Caco-2 (cell line): ENCODE data around the gene TJAP1. TPM values are rescaled to one million over a fixed set of nuclear protein-coding genes. Genes with fewer than 3 reads are reported as not detected.

ENCODE experiments used
- BruUV-seq: library from RNA; stranded (reverse); fragments of 400-500 nt; replicated peaks from 2 replicates; lab custom pipeline; 2021; lab: Mats Ljungman, UMichigan
- CTCF ChIA-PET: fragments of 300-600 bp; sonication (Branson Sonifier 250); formaldehyde crosslinking; loops from one replicate; lab custom pipeline; 2022; ENCODE audit warnings: antibody characterized with exemption; lab: Charles Lee
- POLR2A ChIA-PET: fragments of 300-600 bp; sonication (Branson Sonifier 250); formaldehyde crosslinking; loops from one replicate; lab custom pipeline; 2022; ENCODE audit warnings: antibody characterized with exemption; lab: Charles Lee
- DNase-seq, 2 experiments: peaks; one replicate each; pipeline versions ENCODE4 v3.0.0 to v3.0.0-alpha.2; 2020 to 2022
- H3K27me3 ChIP-seq: replicated peaks from 2 replicates; pipeline ENCODE4 v1.6.0; 2011; ENCODE audit warnings: low read length; ENCODE audit not compliant: control insufficient read depth, insufficient read depth
- H3K36me3 ChIP-seq: 2 replicates; pipeline ENCODE4 v1.5.1; 2011; ENCODE audit warnings: low read length; ENCODE audit not compliant: control insufficient read depth, insufficient read depth
- H3K4me1 ChIP-seq: fragments of 250-450 bp; sonication (Bioruptor Pico); 2 replicates; pipeline ENCODE4 v1.5.1; 2020; ENCODE audit warnings: mild to moderate bottlenecking
- H3K4me3 ChIP-seq: 2 replicates; pipeline ENCODE4 v1.5.1; 2011; ENCODE audit warnings: low read depth, mild to moderate bottlenecking, control low read depth, low read length
- H3K9me3 ChIP-seq: fragments of 250-450 bp; sonication (Bioruptor Pico); 2 replicates; pipeline ENCODE4 v1.5.1; 2020; ENCODE audit warnings: mild to moderate bottlenecking, moderate library complexity
- H3K27ac Mint-ChIP-seq: one replicate; pipeline ENCODE4 v1.8.0; 2022; ENCODE audit warnings: mixed read lengths; ENCODE audit not compliant: unreplicated experiment
- H3K27me3 Mint-ChIP-seq: one replicate; pipeline ENCODE4 v1.8.0; 2022; ENCODE audit warnings: mixed read lengths; ENCODE audit not compliant: insufficient read depth, unreplicated experiment
- H3K36me3 Mint-ChIP-seq: one replicate; pipeline ENCODE4 v1.8.0; 2022; ENCODE audit warnings: mild to moderate bottlenecking, mixed read lengths; ENCODE audit not compliant: insufficient read depth, unreplicated experiment
- H3K4me1 Mint-ChIP-seq: one replicate; pipeline ENCODE4 v1.8.0; 2022; ENCODE audit warnings: low read depth, mixed read lengths; ENCODE audit not compliant: unreplicated experiment
- H3K4me3 Mint-ChIP-seq: one replicate; pipeline ENCODE4 v1.8.0; 2022; ENCODE audit warnings: mild to moderate bottlenecking, moderate library complexity, mixed read lengths; ENCODE audit not compliant: unreplicated experiment
- H3K9me3 Mint-ChIP-seq: one replicate; pipeline ENCODE4 v1.8.0; 2022; ENCODE audit warnings: mixed read lengths; ENCODE audit not compliant: unreplicated experiment
- CTCF ChIP-seq, 2 experiments: fragments of 200-600 bp in 1 of 2; IDR thresholded peaks; 1 replicate in 1 of 2; 2 replicates in 1 of 2; pipeline versions ENCODE4 v1.5.1 to v1.8.0; 2011 to 2022; ENCODE audit warnings: antibody characterized with exemption in 1 of 2, control low read depth in 1 of 2, inconsistent platforms in 1 of 2, low read depth in 1 of 2, low read length in 1 of 2, mild to moderate bottlenecking in 1 of 2, moderate library complexity in 1 of 2; ENCODE audit not compliant: insufficient read depth in 1 of 2, severe bottlenecking in 1 of 2, unreplicated experiment in 1 of 2
- intact Hi-C: fragments of 100-400 bp; cut with micrococcal nuclease; formaldehyde crosslinking; loops from one replicate; pipeline ENCODE4 v1.10.0; 2022; ENCODE audit not compliant: unreplicated experiment
- total RNA-seq: library from RNA; stranded (reverse); gene quantifications from 2 replicates; pipeline ENCODE4 v1.2.3, GENCODE V29; 2022

TJAP1 gene
- total RNA-seq, 1 experiment from 2014 or later, result 34.0 TPM

GRCh38 chr6:43468240-43468639 lies 9.1 kb upstream of the TJAP1 start:
- no peaks in the 10 kb centered on the region for H3K9me3 Mint-ChIP-seq
- intact Hi-C loops, result no loop called here
- no peak overlapping the region for H3K4me3 ChIP-seq
- BruUV-seq, result no TSS peak
- H3K27ac Mint-ChIP-seq, result no peak overlapping the region
- H3K36me3 Mint-ChIP-seq, result no peaks in the 10 kb centered on the region
- TF ChIP-seq CTCF (IDR thresholded peaks at IDR 0.05; ENCODE audit: insufficient read depth in 1 of 2, low read depth in 1 of 2, low read length in 1 of 2, severe bottlenecking in 1 of 2, unreplicated experiment in 1 of 2), result no peak
- H3K9me3 ChIP-seq, result no peaks in the 10 kb centered on the region
- H3K27me3 ChIP-seq, result no peaks in the 10 kb centered on the region
- H3K36me3 ChIP-seq, result no peaks in the 10 kb centered on the region
- H3K4me1 ChIP-seq, result no peaks in the 10 kb centered on the region
- no peak overlapping the region for H3K4me3 Mint-ChIP-seq
- H3K27me3 Mint-ChIP-seq, result peaks cover under 1% of the 10 kb centered on the region
- ChIA-PET POLR2A (no interaction called here), CTCF (no interaction called here)
- DNase-seq, result no peak
- H3K4me1 Mint-ChIP-seq, result no peaks in the 10 kb centered on the region

GRCh38 chr6:43468748-43469681 lies 8.4 kb upstream of the TJAP1 start:
- Mint-ChIP-seq H3K27me3 (no peaks in the 10 kb centered on the region), H3K27ac (no peak overlapping the region), H3K9me3 (no peaks in the 10 kb centered on the region), H3K4me3 (no peak overlapping the region), H3K4me1 (no peaks in the 10 kb centered on the region), H3K36me3 (no peaks in the 10 kb centered on the region)
- Histone ChIP-seq H3K9me3 (no peaks in the 10 kb centered on the region), H3K4me3 (no peak overlapping the region), H3K36me3 (no peaks in the 10 kb centered on the region), H3K27me3 (no peaks in the 10 kb centered on the region), H3K4me1 (no peaks in the 10 kb centered on the region)
- CTCF ChIA-PET, result no interaction called here
- intact Hi-C loops, result no loop called here
- POLR2A ChIA-PET, result no interaction called here
- DNase-seq, result no peak
- TF ChIP-seq CTCF (IDR thresholded peaks at IDR 0.05; ENCODE audit: insufficient read depth in 1 of 2, low read depth in 1 of 2, low read length in 1 of 2, severe bottlenecking in 1 of 2, unreplicated experiment in 1 of 2), result no peak
- no TSS peak for BruUV-seq

- intact Hi-C loops, result no loop called here
Measured at GRCh38 chr6:43469947-43470346, 7.4 kb upstream of the TJAP1 start.

More at GRCh38 chr6:43469947-43470346, 7.4 kb upstream of the TJAP1 start:
- Histone ChIP-seq H3K36me3 (no peaks in the 10 kb centered on the region), H3K9me3 (no peaks in the 10 kb centered on the region), H3K27me3 (no peaks in the 10 kb centered on the region), H3K4me3 (no peak overlapping the region), H3K4me1 (no peaks in the 10 kb centered on the region)
- ChIA-PET POLR2A (interaction anchor here (0.7 kb wide), 1 partner anchor 27 kb away, joined by 4 read pairs; no protein-coding TSS in a partner anchor), CTCF (interaction anchor here (0.7 kb wide), 1 partner anchor 101 kb away, joined by 6 read pairs; the partner anchor contains the start of gene ZNF318)
- no peaks in the 10 kb centered on the region for H3K27me3 Mint-ChIP-seq
- no peak for DNase-seq
- BruUV-seq, result no TSS peak
- no peak for TF ChIP-seq CTCF (IDR thresholded peaks at IDR 0.05; ENCODE audit: insufficient read depth in 1 of 2, low read depth in 1 of 2, low read length in 1 of 2, severe bottlenecking in 1 of 2, unreplicated experiment in 1 of 2)
- H3K4me3 Mint-ChIP-seq, result no peak overlapping the region
- no peak overlapping the region for H3K27ac Mint-ChIP-seq
- no peaks in the 10 kb centered on the region for H3K36me3 Mint-ChIP-seq
- no peaks in the 10 kb centered on the region for H3K9me3 Mint-ChIP-seq
- no peaks in the 10 kb centered on the region for H3K4me1 Mint-ChIP-seq
